NCI-H187 (cell line): ENCODE results near the gene MTF2.
"Not testable (repeated sequence)": the region's sequence is repeated elsewhere in the genome, so short reads cannot be mapped to it uniquely, and the experiment has no call there.

Source experiments
- DNase-seq, 2 experiments: peaks; one replicate each; lab custom pipeline; 2025; lab: John Stamatoyannopoulos, UW

The MTF2 gene

DNA sequence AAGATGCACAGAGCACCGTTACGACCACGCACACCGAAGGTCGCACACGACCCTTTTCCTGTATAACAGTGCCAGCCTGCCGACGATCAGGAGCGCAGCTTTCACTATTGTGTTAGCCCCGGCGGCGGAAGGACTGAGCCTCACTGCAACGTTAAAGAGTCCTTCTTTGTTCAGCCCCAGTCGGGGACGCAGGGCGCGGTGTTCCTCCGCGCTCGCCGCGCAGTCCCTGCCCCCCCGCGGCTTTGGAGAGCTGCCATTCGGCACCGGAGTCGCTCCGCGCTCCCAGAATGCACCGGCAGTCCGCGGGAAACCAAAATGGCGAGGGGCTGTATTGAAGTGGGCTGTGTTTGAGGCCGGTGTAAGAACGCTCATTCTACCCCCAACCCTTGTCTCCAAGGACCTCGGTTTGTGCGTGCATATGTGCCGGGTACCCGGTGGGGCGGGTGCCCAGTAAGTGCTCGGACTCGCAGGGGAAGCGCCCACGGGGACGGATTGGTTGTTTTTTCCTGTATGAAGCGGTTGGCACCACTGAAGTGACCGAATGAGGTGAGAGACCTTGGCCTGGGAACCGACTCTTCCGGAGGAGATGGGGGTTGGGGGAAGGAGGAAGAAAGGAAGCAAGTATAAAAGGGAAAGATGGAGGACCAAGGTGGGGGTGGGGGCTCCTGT is at the start of gene MTF2:
MTF2 (plus strand) TSS at position 298 of the 669 bp plus-strand sequence; CDS start at position 542, 244 bp downstream.
- peak; percentile 90 to 95 for DNase-seq

DNA sequence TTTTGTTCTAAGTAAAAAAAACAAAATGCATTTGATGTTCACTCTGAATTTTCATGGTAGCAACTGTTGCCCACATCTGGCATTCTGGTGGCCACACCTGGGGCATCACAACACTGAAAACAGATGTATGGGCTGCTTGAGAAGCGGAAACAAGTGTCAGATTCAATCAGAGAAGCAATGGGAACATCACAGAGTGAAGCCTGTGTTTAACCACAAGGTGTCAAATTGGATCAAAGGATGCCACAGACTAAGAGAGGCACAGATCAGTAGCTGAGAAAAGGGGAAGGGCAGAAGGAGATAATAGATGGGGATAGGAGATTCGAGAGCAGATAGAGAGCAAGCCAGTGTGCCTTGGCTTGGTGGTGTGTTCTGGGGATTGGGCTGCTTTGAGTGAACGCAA is 49.8 kb upstream of the MTF2 start:
- no peak for DNase-seq

DNA sequence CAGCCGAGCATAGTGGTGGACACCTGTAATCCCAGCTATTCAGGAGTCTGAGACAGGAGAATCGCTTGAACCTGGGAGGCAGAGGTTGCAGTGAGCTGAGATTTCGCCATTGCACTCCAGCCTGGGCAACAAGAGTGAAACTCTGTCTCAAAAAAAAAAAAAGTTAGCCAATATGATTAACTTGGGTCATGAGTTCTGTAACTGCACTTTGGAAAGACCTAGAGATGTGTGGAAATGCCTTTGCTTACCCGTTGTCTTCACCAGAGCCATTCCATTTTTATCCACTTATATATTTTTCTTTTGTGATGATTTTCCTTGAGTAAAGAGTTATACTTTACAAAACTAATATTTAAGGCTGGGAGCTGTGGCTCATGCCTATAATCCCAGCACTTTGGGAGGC is 48.9 kb upstream of the MTF2 start:
- DNase-seq: not testable (repeated sequence)

DNA sequence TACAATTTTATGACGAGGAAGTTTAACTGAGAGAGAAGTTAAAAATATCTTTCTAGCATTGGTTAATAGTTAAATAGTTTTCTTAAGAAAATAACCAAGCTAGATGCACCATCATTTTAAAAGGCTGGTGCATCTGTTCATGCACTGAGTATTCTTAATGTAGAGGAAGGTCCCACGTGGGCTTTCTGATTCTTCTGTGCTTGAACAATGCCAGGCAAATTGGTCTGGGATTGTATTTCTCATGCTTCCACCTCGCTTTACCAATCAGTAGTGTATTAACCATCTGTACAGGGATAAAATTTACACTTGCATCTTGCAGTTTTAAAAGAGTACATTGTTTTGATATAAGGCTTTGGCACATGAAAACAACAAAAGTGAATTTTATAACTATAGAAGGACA is 47.4 kb upstream of the MTF2 start:
- DNase-seq: no peak

DNA sequence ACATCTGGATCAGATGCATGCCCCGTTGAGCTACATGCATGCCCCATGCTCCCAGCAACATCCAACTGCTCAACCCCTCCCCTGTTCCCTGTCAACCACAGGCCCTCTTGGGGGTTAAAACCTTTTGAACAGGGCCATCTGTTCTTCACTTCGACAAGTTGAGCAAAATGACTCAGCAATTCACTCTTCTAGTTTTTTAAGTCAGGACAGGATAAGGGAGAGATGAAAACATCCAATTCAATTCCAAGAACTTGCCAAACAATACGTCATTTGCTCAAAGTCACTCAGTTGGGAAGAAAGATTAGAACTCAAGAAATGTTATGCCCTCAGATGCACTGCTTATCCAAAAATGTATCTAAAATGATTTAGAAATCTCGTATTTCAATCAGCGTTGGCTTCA is 46.1 kb upstream of the MTF2 start:
- no peak for DNase-seq

DNA sequence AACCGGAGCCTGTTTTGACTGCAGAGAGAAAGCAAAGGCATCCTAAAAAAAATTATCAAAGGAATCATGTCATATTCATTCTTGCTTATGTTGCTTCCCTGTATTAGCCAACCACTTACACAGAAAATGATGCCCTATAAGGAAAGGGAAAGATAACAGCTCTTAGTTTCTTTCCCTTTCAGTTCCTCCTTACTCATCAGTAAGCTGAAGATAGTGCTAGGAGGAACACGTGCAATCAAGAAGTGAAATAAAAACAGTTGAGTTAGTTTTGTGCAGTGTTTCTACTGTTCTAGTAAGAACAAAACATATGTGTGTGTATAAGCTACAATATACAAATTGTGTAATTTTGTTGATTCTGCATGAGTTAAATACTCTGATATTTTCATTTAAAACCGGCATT is 45.3 kb upstream of the MTF2 start:
- no peak for DNase-seq

DNA sequence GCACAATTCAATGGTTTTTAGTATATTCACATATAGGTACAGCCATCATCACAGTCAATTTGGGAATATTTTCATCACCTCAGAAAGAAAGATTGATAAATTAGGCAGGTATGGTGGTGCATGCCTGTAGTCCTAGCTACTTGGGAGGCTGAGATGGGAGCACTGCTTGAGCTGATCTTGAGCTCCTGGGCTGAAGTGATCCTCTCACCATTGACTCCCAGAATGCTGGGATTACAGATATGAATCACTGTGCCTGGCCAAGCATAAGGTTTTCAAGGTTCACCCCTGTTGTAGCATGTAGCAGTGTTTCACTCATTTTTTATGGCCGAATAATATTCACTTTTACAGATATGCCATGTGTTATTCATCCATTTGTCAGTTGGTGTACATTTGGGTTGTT is 44.7 kb upstream of the MTF2 start:
- no peak for DNase-seq

DNA sequence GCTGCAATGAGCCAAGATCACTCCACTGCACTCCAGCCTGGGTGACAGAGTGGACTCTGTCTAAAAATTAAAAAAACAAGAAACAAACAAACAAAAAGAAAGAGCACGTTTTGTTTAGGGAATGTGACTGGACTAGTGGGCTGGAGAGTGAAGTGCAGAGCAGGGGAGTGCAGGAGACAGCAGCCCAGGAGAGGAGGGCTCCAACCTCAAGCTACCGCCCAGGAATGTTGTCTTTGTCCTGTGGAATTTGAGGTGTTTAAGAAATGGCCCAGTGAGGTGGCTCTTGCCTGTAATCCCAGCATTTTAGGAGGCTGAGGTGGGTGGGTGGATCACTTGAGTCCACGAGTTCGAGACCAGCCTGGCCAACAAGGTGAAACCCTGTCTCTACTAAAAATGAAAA is 42.4 kb upstream of the MTF2 start:
- DNase-seq: no peak

DNA sequence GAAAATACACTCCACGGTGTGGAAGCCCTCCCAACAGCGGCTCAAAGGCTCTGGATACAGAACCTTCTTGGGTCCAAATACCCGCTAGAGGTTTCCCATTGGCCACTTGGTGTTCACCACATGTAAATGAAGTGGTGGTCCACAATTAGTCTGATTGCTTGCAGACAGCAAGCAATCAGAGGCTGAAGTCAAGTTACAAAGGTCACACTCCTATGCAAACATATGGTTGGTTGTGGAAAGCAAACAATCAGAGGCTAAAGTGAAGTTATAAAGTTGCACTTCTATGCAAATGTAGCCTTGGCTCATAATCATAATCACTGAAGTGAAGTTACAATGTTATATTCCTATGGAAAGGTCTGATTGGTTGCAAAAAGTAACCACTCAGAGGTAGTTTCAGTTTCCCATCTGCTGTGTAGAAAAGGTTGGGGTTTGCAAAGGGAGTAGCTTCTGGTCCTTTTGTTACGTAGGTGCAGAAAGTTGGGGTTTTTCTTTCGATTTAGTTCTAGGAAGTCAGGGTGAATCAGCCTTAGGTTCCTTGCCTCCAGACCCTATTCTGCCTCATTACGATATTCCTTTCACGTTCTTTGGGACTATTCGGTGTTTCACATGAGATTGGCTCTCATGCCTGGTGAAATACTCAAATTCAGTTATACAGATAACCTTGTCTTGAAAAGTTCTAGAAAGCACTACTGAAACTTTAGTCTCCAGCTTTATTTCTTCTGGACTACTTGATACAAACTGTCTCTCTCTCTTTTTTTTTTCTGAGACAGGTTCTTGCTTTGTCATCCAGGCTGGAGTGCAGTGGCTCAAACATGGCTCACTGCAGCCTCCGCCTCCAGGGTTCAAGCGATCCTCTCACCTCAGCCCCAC is 36.7 kb upstream of the MTF2 start:
- no peak for DNase-seq

DNA sequence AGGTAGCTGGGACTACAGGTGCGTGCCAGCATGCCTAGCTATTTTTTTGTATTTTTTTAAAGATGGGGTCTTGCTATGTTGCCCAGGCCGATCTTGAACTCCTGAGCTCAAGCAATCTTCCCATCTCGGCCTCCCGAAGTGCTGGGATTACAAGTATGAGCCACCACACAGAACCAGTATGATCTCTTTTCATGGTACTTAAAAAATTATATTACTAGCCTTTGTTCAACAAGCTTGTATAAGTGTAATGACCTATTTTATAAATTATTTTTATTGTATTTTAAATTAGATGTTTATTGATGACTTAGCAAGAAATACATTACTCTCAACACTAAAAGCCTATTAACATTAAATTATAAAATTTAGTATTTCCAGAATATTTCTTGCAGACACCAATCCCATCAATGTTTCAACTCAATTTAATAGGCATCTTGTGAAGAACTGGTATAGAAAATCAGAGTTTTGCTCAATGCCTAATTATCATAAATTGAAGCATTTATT is 36.0 kb upstream of the MTF2 start:
- DNase-seq: no peak

DNA sequence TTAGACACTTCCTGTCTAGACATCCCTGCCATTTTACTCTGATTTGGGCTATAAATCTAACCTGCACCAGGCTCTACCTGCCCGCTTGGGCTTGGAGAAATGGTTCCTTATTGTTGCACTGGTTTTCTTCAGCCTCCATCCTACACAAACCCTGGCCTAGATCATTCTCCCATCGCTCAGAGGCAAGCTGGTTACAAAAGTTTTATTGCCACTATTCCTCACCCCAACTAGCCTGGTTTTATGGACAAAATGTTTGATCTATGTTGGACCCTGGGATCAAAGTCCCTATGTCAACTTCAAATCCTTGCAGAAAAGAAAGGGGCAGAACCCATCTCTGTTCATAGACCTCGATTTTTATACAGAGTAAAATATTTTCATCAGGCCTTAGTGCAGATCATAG is 31.5 kb upstream of the MTF2 start:
- no peak for DNase-seq

DNA sequence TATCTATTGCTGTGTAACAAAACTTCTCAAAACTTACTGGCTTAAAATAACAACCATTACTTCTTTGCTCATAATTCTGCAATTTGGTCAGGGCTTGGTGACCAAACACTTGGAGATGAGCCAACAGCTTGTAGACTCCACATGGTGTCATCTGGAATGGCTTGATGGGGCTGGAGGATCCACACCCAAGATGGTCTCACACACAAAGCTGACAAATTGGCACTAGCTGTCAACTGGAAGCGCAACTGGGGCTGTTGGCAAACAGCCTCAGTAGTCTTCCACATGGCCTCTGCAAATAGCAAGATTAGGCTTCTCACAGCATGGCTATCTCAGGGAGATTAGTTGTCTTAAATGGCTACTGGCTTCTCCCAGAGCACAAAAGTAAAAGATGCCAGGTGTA is 27.1 kb upstream of the MTF2 start:
- no peak for DNase-seq

DNA sequence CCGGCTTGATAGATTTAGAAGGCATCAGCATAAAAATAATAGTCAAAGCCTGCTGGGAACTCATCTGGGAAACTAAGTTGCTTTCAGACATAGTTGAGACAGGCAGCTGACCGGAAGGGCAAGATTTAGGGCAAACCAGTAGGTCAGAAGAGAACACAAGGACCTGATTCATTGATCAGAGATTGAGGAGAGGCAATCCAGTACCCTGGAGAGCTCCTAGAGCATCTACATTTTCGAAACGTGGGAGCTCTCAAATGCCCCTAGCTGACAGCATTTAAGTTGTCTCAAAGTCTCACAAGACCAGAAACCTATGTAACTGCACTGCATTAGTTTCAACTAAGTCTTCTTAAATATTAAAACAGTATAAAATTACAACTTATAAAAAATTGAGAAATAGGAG is 22.9 kb upstream of the MTF2 start:
- no peak for DNase-seq

DNA sequence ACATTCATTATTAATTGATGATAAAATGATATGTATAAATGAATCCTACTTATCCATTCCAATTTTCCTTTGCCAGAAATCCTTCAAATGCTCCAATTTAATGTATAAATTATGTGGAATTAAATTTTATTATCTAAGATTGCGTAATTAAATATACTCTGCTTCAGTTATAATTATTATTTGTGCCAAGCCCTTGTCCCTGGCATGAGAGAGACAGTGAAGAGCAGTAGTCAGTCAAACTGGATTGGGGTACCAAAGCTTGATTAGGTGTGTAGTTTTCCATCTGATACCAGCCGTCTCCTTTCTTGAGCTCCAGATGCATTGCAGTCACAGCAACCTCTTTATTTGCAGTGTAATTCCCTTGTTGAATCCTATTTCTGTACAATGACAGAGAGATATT is 22.4 kb upstream of the MTF2 start:
- no peak for DNase-seq

DNA sequence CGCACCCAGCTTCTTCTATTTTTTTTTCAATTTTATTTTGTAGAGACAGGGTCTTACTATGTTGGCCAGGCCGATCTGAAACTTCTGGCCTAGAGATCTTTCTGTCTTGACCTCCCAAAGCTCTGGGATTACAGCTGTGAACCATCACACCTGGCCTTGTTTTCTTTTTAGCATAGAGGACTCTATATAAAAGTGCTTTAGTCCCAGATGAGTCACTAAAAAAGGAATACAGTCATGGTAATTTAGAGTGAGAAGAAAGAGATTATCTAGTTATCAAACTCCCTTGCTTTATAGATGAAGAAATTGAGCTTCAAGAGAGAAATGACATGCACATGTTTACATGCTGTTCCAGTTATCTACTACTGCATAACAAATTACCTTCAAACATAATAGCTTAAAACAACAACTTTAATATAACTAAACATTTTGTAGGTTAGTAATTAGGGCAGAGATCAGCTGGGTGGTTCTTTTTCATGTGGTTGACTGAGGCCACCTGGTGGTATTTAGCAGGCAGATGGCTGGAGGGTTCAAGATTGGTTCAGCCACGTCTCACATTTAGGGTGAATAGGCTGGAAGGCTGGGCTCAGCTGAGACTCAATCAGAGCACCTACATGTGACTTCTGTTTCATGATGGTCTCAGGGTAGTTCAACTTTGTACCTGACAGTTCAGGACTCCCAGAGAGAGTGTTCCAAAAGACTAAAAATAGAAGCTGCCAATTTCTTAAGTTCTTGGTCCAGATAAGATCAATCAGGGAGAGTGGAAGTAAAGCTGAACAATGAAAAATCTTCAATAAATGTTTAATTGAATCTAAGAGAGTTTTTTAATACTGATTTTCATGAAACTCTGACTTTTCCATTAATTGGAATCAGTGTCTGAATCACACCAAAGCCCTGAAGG is 16.9 kb upstream of the MTF2 start:
- no peak for DNase-seq

DNA sequence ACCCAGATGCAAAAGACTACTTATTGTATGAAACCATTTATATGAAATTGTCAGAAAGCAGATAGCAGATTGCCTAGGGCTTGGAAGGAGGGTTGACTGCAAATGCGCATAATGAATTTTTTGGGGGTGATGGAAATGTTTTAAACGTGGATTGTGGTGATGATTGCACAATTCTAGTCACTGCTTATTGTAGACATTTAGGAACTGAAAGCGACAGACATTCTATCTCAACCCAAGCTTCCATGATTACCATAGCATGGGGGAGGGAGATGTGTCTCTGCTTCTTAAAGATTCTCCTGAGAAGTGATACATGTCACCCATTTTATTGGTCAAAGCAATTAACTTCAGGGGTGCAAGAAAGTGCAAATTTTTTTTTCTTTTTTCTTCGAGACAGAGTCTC is 2.8 kb upstream of the MTF2 start:
- no peak for DNase-seq

DNA sequence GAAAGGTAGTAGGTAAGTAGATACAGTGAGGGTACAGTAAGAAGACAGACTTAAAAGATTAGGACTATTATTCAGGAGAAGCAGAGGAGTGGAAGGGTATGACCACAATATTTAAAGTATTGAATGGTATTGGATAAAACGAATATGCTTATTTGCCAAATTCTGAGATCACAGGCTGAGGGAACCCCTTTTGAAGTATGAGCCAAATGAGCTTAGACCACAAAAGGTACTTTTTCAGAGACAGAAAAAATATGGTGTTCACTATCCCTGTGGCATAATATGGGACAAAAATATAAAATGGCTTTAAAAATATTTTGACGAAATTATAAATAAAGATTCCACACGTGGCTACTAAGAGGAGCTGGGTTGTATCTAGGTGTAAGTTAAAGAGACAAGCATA is 880 bp upstream of the MTF2 start:
- no peak for DNase-seq

DNA sequence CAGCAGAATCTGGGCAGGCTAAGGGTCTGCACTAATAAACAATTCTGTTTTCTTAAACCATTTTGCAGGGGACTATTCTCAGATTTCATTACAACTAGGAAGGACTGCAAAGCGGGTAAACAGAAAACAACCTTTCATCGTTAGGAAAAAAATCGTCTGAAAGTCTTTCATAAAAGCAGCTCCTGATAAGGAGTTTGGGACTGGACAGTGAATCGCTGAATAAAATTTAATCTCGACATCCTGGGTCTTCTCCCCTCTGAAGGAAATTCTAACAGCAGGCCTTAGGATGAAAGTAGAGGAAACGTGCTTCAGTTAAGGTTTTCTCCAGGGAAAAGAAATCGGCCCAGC is 471 bp upstream of the MTF2 start:
- no peak for DNase-seq

DNA sequence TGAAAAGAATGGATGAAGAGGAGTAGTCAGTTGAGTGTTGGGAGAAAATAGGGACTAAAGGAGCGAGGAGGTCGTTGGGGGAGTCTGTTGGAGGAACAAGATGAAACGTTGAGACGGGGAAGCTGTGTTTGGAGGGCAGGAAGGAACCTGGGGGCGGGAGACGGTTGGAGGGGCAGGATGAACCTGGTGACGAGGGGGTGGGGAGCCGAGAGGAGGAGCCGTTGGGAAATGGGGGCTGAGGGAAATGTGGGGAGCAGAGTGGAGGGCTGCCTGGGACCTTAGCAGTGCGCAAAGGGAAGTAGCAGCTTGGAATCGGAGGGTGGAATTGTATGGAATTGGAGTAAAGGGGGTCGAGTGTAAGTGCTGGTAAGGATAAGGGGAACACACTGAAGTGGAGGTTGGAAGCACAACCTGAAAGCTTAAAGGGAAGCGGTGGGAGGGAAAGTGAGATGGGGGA is 630 bp downstream of the MTF2 start:
- no peak for DNase-seq

DNA sequence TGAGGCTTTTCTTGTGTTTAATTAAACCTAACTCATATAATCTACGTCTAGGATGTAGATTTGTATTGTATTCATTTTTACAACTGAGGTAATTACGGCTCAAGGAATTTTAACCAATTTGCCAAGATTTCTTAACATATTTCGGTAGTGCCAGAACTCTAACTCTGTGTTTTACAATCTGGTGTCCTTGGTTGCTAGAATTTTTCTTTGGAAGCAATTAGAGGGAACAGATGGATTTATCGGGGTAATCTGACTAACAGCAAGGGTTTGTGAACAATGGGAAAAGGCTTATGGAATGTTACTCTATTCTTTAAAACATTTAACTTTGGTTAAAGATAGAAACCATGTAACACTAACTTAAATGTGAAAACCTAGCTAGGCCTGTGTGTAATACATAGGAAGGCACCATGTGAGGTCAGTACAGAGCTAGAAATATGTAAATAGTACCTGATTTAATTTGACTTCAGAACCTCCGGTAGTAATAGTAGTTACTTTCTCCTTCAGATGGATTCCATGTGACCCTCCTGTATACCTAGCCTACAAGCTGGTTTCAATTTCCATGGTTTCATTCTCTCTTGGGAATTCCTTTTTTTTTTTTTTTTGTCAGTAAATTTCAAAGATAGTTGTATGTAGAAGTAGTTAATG is 1.2 kb downstream of the MTF2 start:
- DNase-seq: no peak

DNA sequence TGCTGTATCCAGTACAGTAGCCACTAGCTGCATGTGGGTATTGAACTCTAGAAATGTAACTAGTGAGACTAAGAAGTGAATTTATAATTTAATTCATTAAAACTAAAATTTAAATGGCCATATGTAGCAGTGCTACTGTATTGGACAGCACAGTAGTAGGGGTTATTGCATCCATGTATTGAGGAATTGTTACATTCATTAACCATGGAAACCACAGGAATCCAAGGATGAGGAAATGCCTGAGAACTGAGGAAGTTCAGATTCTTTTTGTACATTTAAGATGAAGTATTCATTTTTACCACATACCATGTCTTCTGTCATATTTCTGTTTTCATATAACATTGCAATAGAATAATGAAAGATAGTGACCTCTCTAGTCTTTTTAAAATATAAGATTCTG is 2.6 kb downstream of the MTF2 start:
- DNase-seq: no peak

DNA sequence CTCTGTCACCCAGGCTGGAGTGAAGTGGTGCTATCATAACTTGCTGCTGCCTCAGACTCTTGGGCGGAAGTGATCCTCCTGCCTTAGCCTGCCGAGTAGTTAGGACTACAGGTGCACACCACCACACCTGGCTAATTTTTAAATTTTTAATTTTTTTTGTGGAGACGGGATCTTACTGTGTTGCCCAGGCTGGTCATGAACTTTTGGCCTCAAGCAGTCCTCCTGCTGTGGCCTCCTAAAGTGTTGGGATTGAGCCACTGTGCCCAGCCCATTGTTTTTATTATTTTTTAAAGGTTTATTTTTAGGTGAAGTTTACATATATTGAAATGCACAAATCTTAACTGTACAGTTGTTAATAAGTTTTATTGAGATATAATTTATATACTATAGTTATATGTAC is 3.2 kb downstream of the MTF2 start:
- DNase-seq: no peak
